Mesothelial cell of epicardium (in vitro differentiated cells): Measurements from ENCODE around the gene SOCS4. TPM values are rescaled to one million over a fixed set of nuclear protein-coding genes. Genes with fewer than 3 reads are reported as not detected.

Experiments used
- DNase-seq, 2 experiments: peaks; one replicate each; pipeline ENCODE4 v3.0.0; 2021; ENCODE audit warnings: low spot score in 2 of 2; ENCODE audit not compliant: unreplicated experiment in 2 of 2
- H3K27ac Mint-ChIP-seq: 2 replicates; pipeline ENCODE4 v1.8.0; 2021; ENCODE audit warnings: mixed read lengths
- H3K27me3 Mint-ChIP-seq: 2 replicates; pipeline ENCODE4 v1.8.0; 2021; ENCODE audit warnings: low read depth, mixed read lengths
- H3K36me3 Mint-ChIP-seq: 2 replicates; pipeline ENCODE4 v1.8.0; 2021; ENCODE audit warnings: mixed read lengths
- H3K4me1 Mint-ChIP-seq: 2 replicates; pipeline ENCODE4 v1.8.0; 2021; ENCODE audit warnings: mixed read lengths
- H3K4me3 Mint-ChIP-seq: 2 replicates; pipeline ENCODE4 v1.8.0; 2021; ENCODE audit warnings: mild to moderate bottlenecking, moderate library complexity, mixed read lengths
- H3K9me3 Mint-ChIP-seq: 2 replicates; pipeline ENCODE4 v1.8.0; 2021; ENCODE audit warnings: mixed read lengths
- total RNA-seq: library from RNA; stranded (reverse); gene quantifications from 3 replicates; pipeline ENCODE4 v1.2.1, GENCODE V29; 2021
- TF ChIP-seq, protein P1 (sequence below): fragments of 200-600 bp; sonication (generic); IDR thresholded peaks from one replicate; pipeline ENCODE4 v1.5.0; 2021; ENCODE audit warnings: antibody characterized with exemption; ENCODE audit not compliant: unreplicated experiment

SOCS4 gene
- total RNA-seq, 1 donor from 2014 or later, result 21.6 TPM

GRCh38 chr14:55097881-55098560 lies 71.0 kb downstream of the SOCS4 start:
- H3K36me3 Mint-ChIP-seq, result no peaks in the 10 kb centered on the region
- no peak overlapping the region for H3K4me3 Mint-ChIP-seq
- H3K9me3 Mint-ChIP-seq, result no peaks in the 10 kb centered on the region
- H3K27me3 Mint-ChIP-seq, result no peaks in the 10 kb centered on the region
- H3K4me1 Mint-ChIP-seq, result peaks cover 21% of the 10 kb centered on the region
- no peak overlapping the region for H3K27ac Mint-ChIP-seq
- TF ChIP-seq, protein P1, sequence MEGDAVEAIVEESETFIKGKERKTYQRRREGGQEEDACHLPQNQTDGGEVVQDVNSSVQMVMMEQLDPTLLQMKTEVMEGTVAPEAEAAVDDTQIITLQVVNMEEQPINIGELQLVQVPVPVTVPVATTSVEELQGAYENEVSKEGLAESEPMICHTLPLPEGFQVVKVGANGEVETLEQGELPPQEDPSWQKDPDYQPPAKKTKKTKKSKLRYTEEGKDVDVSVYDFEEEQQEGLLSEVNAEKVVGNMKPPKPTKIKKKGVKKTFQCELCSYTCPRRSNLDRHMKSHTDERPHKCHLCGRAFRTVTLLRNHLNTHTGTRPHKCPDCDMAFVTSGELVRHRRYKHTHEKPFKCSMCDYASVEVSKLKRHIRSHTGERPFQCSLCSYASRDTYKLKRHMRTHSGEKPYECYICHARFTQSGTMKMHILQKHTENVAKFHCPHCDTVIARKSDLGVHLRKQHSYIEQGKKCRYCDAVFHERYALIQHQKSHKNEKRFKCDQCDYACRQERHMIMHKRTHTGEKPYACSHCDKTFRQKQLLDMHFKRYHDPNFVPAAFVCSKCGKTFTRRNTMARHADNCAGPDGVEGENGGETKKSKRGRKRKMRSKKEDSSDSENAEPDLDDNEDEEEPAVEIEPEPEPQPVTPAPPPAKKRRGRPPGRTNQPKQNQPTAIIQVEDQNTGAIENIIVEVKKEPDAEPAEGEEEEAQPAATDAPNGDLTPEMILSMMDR, result no peak
- no peak for DNase-seq

DNA sequence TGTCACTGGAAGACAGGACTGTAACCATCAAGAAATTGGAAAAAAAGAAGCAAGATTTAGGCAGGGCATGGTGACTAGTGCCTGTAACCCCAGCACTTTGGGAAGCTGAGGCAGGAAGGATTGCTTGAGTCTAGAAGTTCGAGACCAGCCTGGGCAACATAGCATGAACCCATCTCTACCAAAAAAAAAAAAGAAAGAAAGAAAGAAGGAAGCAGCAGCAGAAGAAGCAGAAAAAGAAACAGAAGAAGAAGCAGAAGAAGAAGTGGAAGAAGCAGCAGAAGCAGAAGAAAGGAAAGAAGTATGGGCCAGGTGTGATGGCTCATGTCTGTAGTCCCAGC lies 71.5 kb downstream of the SOCS4 start:
- Mint-ChIP-seq H3K36me3 (no peaks in the 10 kb centered on the region), H3K9me3 (no peaks in the 10 kb centered on the region), H3K27ac (no peak overlapping the region)

More for the DNA sequence above, 71.5 kb downstream of the SOCS4 start:
- DNase-seq, result no peak
- H3K4me1 Mint-ChIP-seq, result peaks cover 26% of the 10 kb centered on the region
- TF ChIP-seq, protein P1, result no peak
- no peaks in the 10 kb centered on the region for H3K27me3 Mint-ChIP-seq
- H3K4me3 Mint-ChIP-seq, result no peak overlapping the region

Other genes starting within 250 kb of the SOCS4 start
- 3.1 to 3.6 TPM (median 3.5 TPM) in 3 replicates for gene GCH1, start 124.4 kb upstream of the SOCS4 start, total RNA-seq
- 15.5 to 16.9 TPM (median 16.1 TPM) in 3 replicates for gene WDHD1, start 137 bp upstream of the SOCS4 start, total RNA-seq
- gene MAPK1IP1L, start 24.4 kb downstream of the SOCS4 start, total RNA-seq, result 116 to 120 TPM (median 119 TPM) in 3 replicates
- 17.1 to 19.4 TPM (median 19.2 TPM) in 3 replicates for gene LGALS3, start 102.0 kb downstream of the SOCS4 start, total RNA-seq
- gene DLGAP5, start 164.3 kb downstream of the SOCS4 start, total RNA-seq, result 20.3 to 24.5 TPM (median 23.0 TPM) in 3 replicates
- 35.9 to 38.7 TPM (median 38.0 TPM) in 3 replicates for gene FBXO34, start 244.2 kb downstream of the SOCS4 start, total RNA-seq